ENCODE data around the gene EIF5A2.
A peak's percentile ranks its signal among the peaks of the same experiment; 100 is the strongest.

Gene EIF5A2

DNA sequence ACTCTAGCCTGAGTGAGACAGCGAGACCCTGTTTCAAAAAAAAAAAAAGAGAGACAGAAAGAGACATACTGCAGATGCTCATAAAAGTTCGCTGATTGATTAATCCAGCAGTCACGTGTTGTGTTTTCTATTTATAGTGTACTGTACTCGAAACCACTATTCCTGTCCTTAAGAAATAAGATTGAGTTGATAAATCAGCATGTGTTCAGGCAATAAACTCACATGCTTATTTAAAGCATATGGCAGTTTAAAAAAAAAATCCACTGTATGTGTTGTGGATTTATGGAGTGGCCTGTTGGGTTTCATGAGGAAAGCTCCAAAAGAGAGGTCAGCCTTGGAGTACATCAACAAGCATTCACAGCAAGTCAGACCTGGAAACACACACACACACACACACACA, 56.1 kb downstream of the EIF5A2 start:
- no peak for DNase-seq (ENCODE audit: low spot score)

GRCh38 chr3:170848292-170848917, 60.0 kb downstream of the EIF5A2 start:
- peak; percentile 57 for DNase-seq (ENCODE audit: low spot score)

- no peak for DNase-seq (ENCODE audit: low spot score)
These were observed 64.1 kb downstream of the EIF5A2 start for GRCh38 chr3:170844377-170844776.

- DNase-seq (ENCODE audit: low spot score) = peak; percentile 38
These were observed 68.1 kb downstream of the EIF5A2 start for GRCh38 chr3:170840291-170840859.

DNA sequence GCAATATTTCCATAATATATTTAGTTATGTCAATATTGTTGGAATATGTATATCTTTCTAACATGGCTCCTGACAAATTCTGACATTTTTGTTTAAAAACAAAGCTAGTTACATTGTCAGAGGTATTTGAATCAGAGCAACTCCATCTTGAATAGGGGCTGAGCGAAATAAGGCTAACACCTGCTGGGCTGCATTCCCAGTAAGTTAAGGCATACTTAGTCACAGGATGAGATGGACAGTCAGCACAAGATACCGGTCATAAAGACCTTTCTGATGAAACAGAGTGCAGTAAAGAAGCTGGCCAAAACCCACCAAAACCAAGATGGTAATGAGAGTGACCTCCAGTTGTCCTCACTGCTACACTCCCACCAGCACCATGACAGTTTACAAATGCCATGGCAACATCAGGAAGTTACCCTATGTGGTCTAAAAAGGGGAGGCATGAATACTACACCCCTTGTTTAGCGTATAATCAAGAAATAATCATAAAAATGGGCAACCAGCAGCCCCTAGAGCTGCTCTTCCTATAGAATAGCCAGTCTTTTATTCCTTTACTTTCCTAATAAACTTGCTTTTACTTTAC, 68.8 kb downstream of the EIF5A2 start:
- DNase-seq (ENCODE audit: low spot score) = no peak

Measured in COLO829 (cell line).